ENCODE data around the gene WWOX. TPM values are rescaled to one million over a fixed set of nuclear protein-coding genes. Genes with fewer than 3 reads are reported as not detected.

The WWOX gene
- total and polyA plus RNA-seq, 2 of the 13 experiments (the other 11 are each of a cell fraction or from before 2014, with no cell fraction given) = 9.1 to 37.4 TPM

DNA sequence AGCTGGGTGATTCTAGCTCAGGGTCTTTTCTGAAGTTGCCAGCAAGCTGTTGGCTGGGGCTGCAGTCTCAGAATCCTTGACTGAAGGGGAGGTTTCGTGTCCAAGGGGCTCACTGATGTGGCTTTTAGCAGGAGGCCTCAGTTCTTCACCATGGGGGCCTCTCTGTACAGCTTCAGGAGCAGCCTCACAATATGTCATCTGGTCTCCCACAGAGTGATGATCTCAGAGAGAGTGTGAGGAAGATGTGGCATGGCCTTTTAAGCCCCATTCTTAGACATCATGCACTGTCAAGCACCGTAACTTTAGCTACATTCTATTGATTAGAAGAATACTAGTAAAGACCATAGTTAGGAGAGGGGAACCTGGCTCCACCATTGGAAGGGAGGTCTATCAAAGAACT is 732.6 kb downstream of the WWOX start:
- Histone ChIP-seq H3K36me3 (replicated peaks in 1 of 2; ENCODE audit: control insufficient read depth in 1 of 2, insufficient read depth in 2 of 2, low read length in 2 of 2) (no peaks in the 10 kb centered on the region), H3K79me2 (ENCODE audit: insufficient read depth, low read length) (no peaks in the 10 kb centered on the region), H3K9me3 (ENCODE audit: low read length) (no peaks in the 10 kb centered on the region), H3K27me3 (ENCODE audit: control insufficient read depth in 1 of 2, insufficient read depth in 2 of 2, low read length in 2 of 2) (no peaks in the 10 kb centered on the region), H2AFZ (ENCODE audit: low read length) (no peak overlapping the region), H3K27ac (ENCODE audit: extremely low read length, insufficient read depth, low read length) (no peak overlapping the region), H3K9ac (ENCODE audit: insufficient read depth, low read depth, low read length) (no peak overlapping the region), H4K20me1 (ENCODE audit: insufficient read depth, low read length) (no peaks in the 10 kb centered on the region), H3K4me1 (ENCODE audit: insufficient read depth, low read length) (no peaks in the 10 kb centered on the region), H3K4me3 (replicated peaks in 1 of 3; ENCODE audit: insufficient read depth in 1 of 3, low read depth in 2 of 3, low read length in 3 of 3) (no peak overlapping the region), H3K4me2 (ENCODE audit: low read depth, low read length) (no peak overlapping the region)
- DNase-seq (ENCODE audit: low spot score) = no peak
- BruUV-seq (replicated peaks) = no TSS peak
- in situ Hi-C loops (cut with HindIII; ENCODE audit: extremely low pct_ligation_motif_present, low pct_unique_long_range_greater_than_20kb) (no loop called here), intact Hi-C loops (cut with micrococcal nuclease; ENCODE audit: unreplicated experiment) (no loop called here)
- POLR2A ChIA-PET = no interaction called here
- CTCF ChIA-PET (ENCODE audit: low intra/inter-chr PET ratio, low total read pairs) = no interaction called here
- WGBS (ENCODE audit: low lambda C conversion rate) = 70% methylated on average over 2 of the region's 2 CpGs
- no peak for ATAC-seq
- FAIRE-seq = no peak
- TF ChIP-seq, protein P1, sequence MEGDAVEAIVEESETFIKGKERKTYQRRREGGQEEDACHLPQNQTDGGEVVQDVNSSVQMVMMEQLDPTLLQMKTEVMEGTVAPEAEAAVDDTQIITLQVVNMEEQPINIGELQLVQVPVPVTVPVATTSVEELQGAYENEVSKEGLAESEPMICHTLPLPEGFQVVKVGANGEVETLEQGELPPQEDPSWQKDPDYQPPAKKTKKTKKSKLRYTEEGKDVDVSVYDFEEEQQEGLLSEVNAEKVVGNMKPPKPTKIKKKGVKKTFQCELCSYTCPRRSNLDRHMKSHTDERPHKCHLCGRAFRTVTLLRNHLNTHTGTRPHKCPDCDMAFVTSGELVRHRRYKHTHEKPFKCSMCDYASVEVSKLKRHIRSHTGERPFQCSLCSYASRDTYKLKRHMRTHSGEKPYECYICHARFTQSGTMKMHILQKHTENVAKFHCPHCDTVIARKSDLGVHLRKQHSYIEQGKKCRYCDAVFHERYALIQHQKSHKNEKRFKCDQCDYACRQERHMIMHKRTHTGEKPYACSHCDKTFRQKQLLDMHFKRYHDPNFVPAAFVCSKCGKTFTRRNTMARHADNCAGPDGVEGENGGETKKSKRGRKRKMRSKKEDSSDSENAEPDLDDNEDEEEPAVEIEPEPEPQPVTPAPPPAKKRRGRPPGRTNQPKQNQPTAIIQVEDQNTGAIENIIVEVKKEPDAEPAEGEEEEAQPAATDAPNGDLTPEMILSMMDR (CRISPR knock-in tag; IDR thresholded peaks at IDR 0.05) = no peak
- TF ChIP-seq HNRNPL (IDR thresholded peaks at IDR 0.05; ENCODE audit: low read depth, low read length) = no peak
- no peak for TF ChIP-seq ZNF34 (CRISPR knock-in tag; IDR thresholded peaks at IDR 0.05; ENCODE audit: borderline replicate concordance)
- no peak for TF ChIP-seq FOXO1 (CRISPR knock-in tag; IDR thresholded peaks at IDR 0.05)
- TF ChIP-seq, protein P2, sequence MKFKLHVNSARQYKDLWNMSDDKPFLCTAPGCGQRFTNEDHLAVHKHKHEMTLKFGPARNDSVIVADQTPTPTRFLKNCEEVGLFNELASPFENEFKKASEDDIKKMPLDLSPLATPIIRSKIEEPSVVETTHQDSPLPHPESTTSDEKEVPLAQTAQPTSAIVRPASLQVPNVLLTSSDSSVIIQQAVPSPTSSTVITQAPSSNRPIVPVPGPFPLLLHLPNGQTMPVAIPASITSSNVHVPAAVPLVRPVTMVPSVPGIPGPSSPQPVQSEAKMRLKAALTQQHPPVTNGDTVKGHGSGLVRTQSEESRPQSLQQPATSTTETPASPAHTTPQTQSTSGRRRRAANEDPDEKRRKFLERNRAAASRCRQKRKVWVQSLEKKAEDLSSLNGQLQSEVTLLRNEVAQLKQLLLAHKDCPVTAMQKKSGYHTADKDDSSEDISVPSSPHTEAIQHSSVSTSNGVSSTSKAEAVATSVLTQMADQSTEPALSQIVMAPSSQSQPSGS (CRISPR knock-in tag; IDR thresholded peaks at IDR 0.05) = no peak
- no peak for TF ChIP-seq ZNF614 (CRISPR knock-in tag; IDR thresholded peaks at IDR 0.05; ENCODE audit: borderline replicate concordance)
- no peak for TF ChIP-seq ZNF354B (CRISPR knock-in tag; IDR thresholded peaks at IDR 0.05)
- TF ChIP-seq MAFK (conservative IDR thresholded peaks at IDR 0.05 in 1 of 2, IDR thresholded peaks at IDR 0.05 in 1 of 2; ENCODE audit: low read length in 2 of 2) = no peak
- no peak for TF ChIP-seq ARNT2 (CRISPR knock-in tag; IDR thresholded peaks at IDR 0.05; ENCODE audit: low read depth)
- no peak for TF ChIP-seq ASH2L (IDR thresholded peaks at IDR 0.05; ENCODE audit: insufficient read length, low read depth, low read length)
- no peak for TF ChIP-seq MBD4 (IDR thresholded peaks at IDR 0.05; ENCODE audit: borderline replicate concordance, low read length)
- TF ChIP-seq ZNF234 (CRISPR knock-in tag; conservative IDR thresholded peaks at IDR 0.05) = no peak
- TF ChIP-seq, protein P3, sequence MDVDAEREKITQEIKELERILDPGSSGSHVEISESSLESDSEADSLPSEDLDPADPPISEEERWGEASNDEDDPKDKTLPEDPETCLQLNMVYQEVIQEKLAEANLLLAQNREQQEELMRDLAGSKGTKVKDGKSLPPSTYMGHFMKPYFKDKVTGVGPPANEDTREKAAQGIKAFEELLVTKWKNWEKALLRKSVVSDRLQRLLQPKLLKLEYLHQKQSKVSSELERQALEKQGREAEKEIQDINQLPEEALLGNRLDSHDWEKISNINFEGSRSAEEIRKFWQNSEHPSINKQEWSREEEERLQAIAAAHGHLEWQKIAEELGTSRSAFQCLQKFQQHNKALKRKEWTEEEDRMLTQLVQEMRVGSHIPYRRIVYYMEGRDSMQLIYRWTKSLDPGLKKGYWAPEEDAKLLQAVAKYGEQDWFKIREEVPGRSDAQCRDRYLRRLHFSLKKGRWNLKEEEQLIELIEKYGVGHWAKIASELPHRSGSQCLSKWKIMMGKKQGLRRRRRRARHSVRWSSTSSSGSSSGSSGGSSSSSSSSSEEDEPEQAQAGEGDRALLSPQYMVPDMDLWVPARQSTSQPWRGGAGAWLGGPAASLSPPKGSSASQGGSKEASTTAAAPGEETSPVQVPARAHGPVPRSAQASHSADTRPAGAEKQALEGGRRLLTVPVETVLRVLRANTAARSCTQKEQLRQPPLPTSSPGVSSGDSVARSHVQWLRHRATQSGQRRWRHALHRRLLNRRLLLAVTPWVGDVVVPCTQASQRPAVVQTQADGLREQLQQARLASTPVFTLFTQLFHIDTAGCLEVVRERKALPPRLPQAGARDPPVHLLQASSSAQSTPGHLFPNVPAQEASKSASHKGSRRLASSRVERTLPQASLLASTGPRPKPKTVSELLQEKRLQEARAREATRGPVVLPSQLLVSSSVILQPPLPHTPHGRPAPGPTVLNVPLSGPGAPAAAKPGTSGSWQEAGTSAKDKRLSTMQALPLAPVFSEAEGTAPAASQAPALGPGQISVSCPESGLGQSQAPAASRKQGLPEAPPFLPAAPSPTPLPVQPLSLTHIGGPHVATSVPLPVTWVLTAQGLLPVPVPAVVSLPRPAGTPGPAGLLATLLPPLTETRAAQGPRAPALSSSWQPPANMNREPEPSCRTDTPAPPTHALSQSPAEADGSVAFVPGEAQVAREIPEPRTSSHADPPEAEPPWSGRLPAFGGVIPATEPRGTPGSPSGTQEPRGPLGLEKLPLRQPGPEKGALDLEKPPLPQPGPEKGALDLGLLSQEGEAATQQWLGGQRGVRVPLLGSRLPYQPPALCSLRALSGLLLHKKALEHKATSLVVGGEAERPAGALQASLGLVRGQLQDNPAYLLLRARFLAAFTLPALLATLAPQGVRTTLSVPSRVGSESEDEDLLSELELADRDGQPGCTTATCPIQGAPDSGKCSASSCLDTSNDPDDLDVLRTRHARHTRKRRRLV (CRISPR knock-in tag; IDR thresholded peaks at IDR 0.05) = no peak
- TF ChIP-seq, protein P4, sequence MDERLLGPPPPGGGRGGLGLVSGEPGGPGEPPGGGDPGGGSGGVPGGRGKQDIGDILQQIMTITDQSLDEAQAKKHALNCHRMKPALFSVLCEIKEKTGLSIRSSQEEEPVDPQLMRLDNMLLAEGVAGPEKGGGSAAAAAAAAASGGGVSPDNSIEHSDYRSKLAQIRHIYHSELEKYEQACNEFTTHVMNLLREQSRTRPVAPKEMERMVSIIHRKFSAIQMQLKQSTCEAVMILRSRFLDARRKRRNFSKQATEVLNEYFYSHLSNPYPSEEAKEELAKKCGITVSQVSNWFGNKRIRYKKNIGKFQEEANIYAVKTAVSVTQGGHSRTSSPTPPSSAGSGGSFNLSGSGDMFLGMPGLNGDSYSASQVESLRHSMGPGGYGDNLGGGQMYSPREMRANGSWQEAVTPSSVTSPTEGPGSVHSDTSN (CRISPR knock-in tag; IDR thresholded peaks at IDR 0.05) = no peak
- TF ChIP-seq CHCHD3 (CRISPR knock-in tag; IDR thresholded peaks at IDR 0.05) = no peak
- TF ChIP-seq TAF1 (CRISPR knock-in tag; IDR thresholded peaks at IDR 0.05) = no peak
